Fibroblast of pulmonary artery (primary cell): Measurements from ENCODE around the gene STAC3.

Experiments
- DNase-seq: peaks from one replicate; pipeline ENCODE4 v3.0.0-alpha.2; 2010; ENCODE audit warnings: low read depth
- H3K4me3 ChIP-seq: replicated peaks from 2 replicates; pipeline ENCODE4 v1.5.1; 2011; ENCODE audit warnings: low read depth, mild to moderate bottlenecking, control low read depth, low read length, moderate library complexity
- TF ChIP-seq, protein P1 (sequence below): IDR thresholded peaks from 2 replicates; pipeline ENCODE4 v1.5.1; 2011; ENCODE audit warnings: mild to moderate bottlenecking, control low read depth, low read length, inconsistent platforms; ENCODE audit errors: missing control alignments

The STAC3 gene

DNA sequence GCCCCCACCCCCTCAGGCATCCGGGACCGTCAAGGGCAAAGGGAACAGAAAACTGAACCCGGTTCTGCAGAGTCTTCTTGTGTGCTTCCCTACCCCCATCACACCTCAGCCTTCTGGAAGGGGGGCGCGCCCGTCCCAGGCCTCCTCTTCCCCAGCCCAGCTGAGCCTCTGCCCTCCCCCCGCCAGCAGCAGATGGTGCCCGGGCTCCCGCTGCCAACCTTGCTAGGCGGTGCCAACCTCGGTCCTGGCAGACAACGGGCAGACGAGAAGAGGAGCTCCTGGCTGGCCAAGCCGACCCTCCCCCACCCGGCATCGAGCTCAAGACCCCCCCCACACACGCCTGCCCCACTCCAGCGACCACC is 8.7 kb downstream of the STAC3 start:
- H3K4me3 ChIP-seq = no peak overlapping the region
- TF ChIP-seq, protein P1, sequence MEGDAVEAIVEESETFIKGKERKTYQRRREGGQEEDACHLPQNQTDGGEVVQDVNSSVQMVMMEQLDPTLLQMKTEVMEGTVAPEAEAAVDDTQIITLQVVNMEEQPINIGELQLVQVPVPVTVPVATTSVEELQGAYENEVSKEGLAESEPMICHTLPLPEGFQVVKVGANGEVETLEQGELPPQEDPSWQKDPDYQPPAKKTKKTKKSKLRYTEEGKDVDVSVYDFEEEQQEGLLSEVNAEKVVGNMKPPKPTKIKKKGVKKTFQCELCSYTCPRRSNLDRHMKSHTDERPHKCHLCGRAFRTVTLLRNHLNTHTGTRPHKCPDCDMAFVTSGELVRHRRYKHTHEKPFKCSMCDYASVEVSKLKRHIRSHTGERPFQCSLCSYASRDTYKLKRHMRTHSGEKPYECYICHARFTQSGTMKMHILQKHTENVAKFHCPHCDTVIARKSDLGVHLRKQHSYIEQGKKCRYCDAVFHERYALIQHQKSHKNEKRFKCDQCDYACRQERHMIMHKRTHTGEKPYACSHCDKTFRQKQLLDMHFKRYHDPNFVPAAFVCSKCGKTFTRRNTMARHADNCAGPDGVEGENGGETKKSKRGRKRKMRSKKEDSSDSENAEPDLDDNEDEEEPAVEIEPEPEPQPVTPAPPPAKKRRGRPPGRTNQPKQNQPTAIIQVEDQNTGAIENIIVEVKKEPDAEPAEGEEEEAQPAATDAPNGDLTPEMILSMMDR = no peak
- no peak for DNase-seq

DNA sequence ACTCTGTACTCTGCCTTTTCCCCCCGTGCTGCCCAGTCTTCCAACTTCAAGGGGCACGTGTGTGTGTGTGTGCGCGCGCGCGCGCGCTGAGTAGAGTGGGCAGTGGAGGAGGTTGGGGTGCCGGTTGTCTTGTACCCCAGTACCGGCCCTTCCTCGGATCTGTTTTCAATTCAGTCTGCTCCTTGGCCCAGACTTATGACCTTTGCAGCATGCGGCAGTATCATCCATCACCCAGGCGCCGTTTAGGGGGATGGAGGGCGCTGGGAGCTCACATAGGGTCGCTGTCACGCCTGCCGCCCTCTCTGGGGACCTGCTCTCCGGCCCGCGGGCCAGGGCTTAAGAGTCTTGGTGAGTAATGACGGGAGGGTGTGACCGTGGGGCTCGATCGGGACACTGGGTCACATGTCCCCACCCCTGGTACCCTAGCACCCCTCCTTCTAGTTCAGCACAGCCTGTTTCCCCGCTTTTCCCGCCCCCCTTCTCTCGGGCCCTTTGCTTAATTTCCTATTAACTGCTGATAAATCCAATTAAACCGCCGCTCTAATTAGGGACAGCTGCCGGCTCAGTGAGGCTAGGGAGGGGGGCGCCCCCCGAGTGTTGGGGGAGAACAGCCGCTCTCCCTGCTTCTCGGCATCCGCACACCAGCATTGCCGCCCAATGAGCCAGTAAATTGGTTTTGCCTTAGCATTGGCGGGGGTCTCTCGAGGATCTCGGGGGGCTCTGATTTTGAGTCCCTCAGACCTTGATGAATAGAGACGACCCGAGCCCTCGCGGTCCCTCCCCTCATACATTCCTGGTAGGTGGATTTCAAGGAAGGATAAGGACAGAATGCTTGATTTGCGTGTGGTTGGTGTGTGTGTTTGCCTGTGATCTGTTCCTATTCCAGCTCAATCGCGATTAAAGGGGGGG is 9.3 kb downstream of the STAC3 start:
- H3K4me3 ChIP-seq = peak overlapping the region; percentile 7
- DNase-seq = no peak

DNA sequence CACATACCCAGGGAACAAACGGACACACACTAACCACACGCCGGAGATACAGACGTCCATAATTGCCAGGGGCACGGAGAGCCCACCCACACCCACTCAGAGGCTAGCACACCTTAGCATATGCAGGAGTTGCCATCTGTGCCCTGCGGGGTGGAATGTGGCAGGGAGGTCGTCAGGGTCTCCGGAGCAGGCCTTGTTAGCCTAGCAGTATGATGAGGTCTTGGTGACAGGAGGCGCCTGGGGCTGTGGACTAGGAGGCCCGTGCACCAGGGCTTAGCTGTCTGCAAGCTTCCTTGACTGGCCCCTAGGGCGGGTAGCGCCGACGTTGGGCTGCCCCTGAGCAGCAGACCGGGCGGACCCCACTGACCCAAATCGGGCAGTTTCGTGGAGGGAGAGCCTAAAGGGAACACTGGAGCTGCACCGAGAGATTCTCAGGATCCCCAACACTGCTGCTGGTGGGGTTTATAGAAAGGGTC is 10.0 kb downstream of the STAC3 start:
- DNase-seq = no peak
- TF ChIP-seq, protein P1 = no peak
- peak overlapping the region; percentile 61 for H3K4me3 ChIP-seq

More for the DNA sequence above, 9.3 kb downstream of the STAC3 start:
- TF ChIP-seq, protein P1 = no peak

DNA sequence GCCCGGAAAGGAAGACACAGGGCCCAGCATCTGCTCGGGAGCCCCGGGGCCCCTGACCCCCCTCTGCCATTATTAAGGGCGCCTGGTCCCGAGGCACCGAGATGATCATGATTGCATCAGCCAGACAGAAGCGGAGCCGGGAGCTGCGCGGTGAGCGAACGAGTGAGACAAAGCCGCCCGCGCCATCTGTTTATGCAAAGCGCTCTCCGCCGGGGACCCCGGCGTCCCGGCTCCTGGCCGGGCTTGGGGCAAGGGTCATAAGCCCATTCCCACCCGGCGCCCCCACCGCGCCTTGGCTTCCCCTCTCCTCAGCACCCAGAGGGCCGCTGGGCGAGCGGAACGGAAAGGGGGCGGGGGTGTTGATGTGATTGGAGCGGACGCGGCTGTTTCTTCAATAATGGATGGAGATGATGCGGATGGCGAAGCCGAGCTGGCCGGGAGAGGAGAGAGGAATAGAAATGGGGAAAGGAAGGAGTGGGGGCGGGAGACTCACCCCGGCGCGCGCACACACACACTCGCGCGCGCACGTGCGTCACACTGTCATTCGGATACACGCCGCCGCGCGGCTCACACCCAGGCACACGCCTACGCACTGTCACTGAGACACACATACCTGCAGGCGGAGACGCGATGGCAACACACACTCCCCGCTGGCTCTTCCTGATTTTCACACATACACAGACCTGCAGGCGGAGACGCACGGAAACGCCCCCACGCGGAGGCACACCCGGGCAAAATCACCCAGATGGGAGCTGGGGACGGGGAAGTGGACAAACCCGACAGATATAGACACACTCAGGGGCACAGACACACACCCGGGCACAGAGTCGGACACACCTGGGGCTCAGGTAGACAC is 10.7 kb downstream of the STAC3 start:
- peak; percentile 35 for DNase-seq
- TF ChIP-seq, protein P1 = no peak
- H3K4me3 ChIP-seq = peak overlapping the region; percentile 61

DNA sequence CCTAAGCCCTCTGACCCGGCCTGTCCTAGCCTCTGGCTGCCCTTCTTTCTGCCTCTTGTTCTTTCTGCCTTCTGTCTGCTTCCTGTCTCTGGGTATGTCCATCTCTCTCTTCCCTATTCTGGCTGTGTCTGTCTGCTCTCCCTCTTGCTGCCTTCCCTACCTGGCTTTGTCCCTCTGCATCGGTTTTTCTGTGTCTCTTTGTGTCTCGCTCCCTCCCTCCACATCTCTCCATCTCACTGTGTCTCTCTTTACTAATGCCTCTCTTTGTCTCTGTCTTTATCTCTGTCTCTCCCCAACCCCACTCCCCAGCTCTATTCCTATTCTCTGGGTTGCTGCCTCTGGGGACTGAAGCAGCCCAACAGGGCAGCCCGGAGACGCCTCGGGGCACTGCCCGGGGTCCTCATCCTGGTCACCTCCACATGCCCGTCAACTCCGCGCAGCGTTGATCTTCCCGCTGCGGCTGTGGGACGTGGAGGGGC is 11.4 kb downstream of the STAC3 start:
- peak overlapping the region; percentile 61 for H3K4me3 ChIP-seq
- DNase-seq = no peak
- TF ChIP-seq, protein P1 = no peak

DNA sequence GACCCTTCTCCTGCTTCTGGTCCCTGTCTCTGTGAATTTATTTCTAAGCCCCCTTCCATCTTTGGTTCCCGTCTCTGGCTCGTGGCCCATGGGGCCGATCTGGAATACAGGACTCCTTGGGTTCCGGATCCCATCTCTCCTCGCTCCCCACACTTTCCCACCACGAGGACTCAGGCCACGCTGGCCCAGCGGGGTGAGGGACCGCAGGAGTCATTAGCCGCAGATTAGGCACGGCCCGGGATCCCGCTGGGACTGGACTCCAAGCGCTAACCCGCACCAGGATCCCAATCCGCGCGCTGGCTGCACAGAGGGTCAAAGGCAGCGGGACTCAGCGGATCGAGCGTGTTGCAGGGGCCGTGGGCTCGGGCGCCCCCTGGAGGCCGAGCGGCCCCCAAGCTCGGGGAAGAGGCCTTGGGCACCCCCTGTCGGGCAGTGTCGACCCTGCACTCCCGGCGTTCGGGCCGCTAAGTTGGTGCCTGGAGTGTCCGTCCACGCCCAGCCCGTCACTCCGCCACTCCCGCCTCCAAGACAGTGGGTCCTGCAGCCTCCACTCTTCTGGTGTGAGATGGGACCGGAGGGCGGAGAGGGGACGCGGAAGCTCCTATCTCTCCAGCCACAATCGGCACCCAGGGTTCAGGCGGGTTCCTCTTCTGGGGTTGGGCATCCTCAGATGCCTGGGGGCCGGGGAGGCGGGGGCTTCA is 12.0 kb downstream of the STAC3 start:
- peak; percentile 87 for DNase-seq
- H3K4me3 ChIP-seq = peak overlapping the region; percentile 61
- TF ChIP-seq, protein P1 = no peak
